Heart right ventricle (tissue), 16 donors: ENCODE data around the gene CFAP299. TPM values are rescaled to one million over a fixed set of nuclear protein-coding genes. Genes with fewer than 3 reads are reported as not detected.
"Not testable (repeated sequence)": the region's sequence is repeated elsewhere in the genome, so short reads cannot be mapped to it uniquely, and the experiment has no call there.

Experiments used
- ATAC-seq, 8 donors: fragments of 200-7000 bp; cut with Tn5 transposase; one replicate each; pipeline ENCODE4 v1.9.1; 2020; ENCODE audit warnings: mild to moderate bottlenecking in 8 of 8, moderate library complexity in 8 of 8, moderate number of reproducible peaks in 1 of 8
- DNase-seq, 2 donors: peaks; one replicate each; pipeline ENCODE4 v3.0.0-alpha.2; 2020
- H3K27ac ChIP-seq, 10 donors: fragments of 200-600 bp; sonication (generic) in 2 of 10; one replicate each; pipeline versions ENCODE4 v1.5.0 to v1.8.0; 2020 to 2022; ENCODE audit warnings: mild to moderate bottlenecking in 3 of 10
- H3K27me3 ChIP-seq, 7 donors: fragments of 200-600 bp; one replicate each; pipeline ENCODE4 v1.8.0; 2021 to 2022; ENCODE audit warnings: mild to moderate bottlenecking in 2 of 7
- H3K36me3 ChIP-seq, 9 donors: fragments of 200-600 bp; sonication (generic) in 1 of 9; one replicate each; pipeline versions ENCODE4 v1.5.0 to v1.8.0; 2020 to 2022; ENCODE audit warnings: mild to moderate bottlenecking in 2 of 9
- H3K4me1 ChIP-seq, 9 donors: fragments of 200-600 bp; sonication (generic) in 1 of 9; one replicate each; pipeline versions ENCODE4 v1.5.0 to v1.8.0; 2020 to 2022; ENCODE audit warnings: mild to moderate bottlenecking in 4 of 9
- H3K4me3 ChIP-seq, 10 donors: fragments of 200-600 bp; sonication (generic) in 2 of 10; one replicate each; pipeline versions ENCODE4 v1.5.0 to v1.8.0; 2020 to 2022; ENCODE audit warnings: mild to moderate bottlenecking in 7 of 10, moderate library complexity in 2 of 10
- H3K9me3 ChIP-seq, 11 donors: fragments of 200-600 bp in 10 of 11; sonication (generic) in 2 of 11; one replicate each; pipeline versions ENCODE4 v1.5.0 to v1.8.0; 2013 to 2022; ENCODE audit warnings: mild to moderate bottlenecking in 2 of 11, control low read depth in 1 of 11, moderate library complexity in 1 of 11
- CTCF ChIP-seq, 9 donors: fragments of 200-600 bp; sonication (generic) in 2 of 9; IDR thresholded peaks; one replicate each; pipeline versions ENCODE4 v1.5.0 to v1.8.0; 2021 to 2022; ENCODE audit warnings: antibody characterized with exemption in 9 of 9, mild to moderate bottlenecking in 5 of 9, moderate library complexity in 1 of 9
- WGBS, 2 donors: extraction: QIAGEN DNeasy Blood & Tissue Kit; methylation state at CpG; one replicate each; pipeline ENCODE4 v1.1.7; 2013; ENCODE audit warnings: inconsistent platforms in 1 of 2; 5-methylcytosine and 5-hydroxymethylcytosine counted together
- intact Hi-C, 10 donors: fragments of 100-400 bp; cut with DNase I; formaldehyde crosslinking; loops; one replicate each; pipeline versions ENCODE4 v1.11.1 to v1.14.2; 2022
- polyA plus RNA-seq, 2 donors: library from polyadenylated mRNA; stranded (reverse); fragments of 200-250 nt; gene quantifications; one replicate each; pipeline ENCODE4 v1.2.3, GENCODE V29; 2013
- total RNA-seq, 10 donors: library from RNA; stranded (reverse); fragmentation: NEBNext Ultra II Directional in 3 of 10; extraction: Animal tissue kit (Norgen Biotek cat#: 25700) in 3 of 10; gene quantifications; one replicate each; pipeline versions ENCODE4 v1.2.1 to v1.2.4, GENCODE V29; 2021 to 2023
- donor health status: Arrhythmogenic right ventricular cardiomyopathy.
- donor health status: ischemic (EF 13 %, LVEDD 7.1; RV severe dilation, severe dysfunction).
- donor health status: healthy with polysubstance abuse.
- donor health status: DM: no; HTN: yes; CAD: no.
- donor health status: DM: no; HTN: no; CAD: no.
- donor health status: ischemic (EF 25% LVEDD 6.9; RV normal size, moderate dysfunction).
- donor health status: ischemic (EF 25% LVEDD 5.7; RV mildly dilated, moderate dysfunction).
- donor health status: healthy.
- donor health status: DM: yes; HTN: yes; CAD: no.
- donor health status: Ischemic cardiomyopathy.
- donor health status: ischemic (EF 35%, LVEDD 5.7; RV mildly dilated, moderate dysfunction).
- donor health status: nonischemic (EF 11% LVEDD 7.7; RV severe dilation, severe dysfunction).
- donor health status: DM: yes; HTN: yes; CAD: no.
- donor health status: PGD.
- donor health status: ischemic (EF 29% LVEDD 5.4; RV normal size, mild dysfunction).
- donor health status: nonischemic (EF 23%, LVEDD 6.1; RV moderate dilation, normal function).

CFAP299 gene
- total and polyA plus RNA-seq, 12 donors: 0.93 TPM; not detected in 11

- no peaks in the 10 kb centered on the region for H3K36me3 ChIP-seq
- no peak overlapping the region for H3K4me3 ChIP-seq
- no peaks in the 10 kb centered on the region for H3K27me3 ChIP-seq
- H3K4me1 ChIP-seq: no peaks in the 10 kb centered on the region
- WGBS, 2 donors: 67 to 81% methylated on average over 1 of the region's 1 CpG
- intact Hi-C loops: no loop called here
- ATAC-seq (no peak), DNase-seq (no peak)
- peaks cover 0 to 6% (median 0%) of the 10 kb centered on the region in 11 donors for H3K9me3 ChIP-seq
- TF ChIP-seq CTCF (IDR thresholded peaks at IDR 0.05): no peak
- no peak overlapping the region for H3K27ac ChIP-seq
Observed at GRCh38 chr4:80788798-80789197, 453.3 kb downstream of the CFAP299 start.

GRCh38 chr4:80790152-80790551, 454.6 kb downstream of the CFAP299 start:
- H3K36me3 ChIP-seq: no peaks in the 10 kb centered on the region
- no peak overlapping the region for H3K27ac ChIP-seq
- no peaks in the 10 kb centered on the region for H3K27me3 ChIP-seq
- ATAC-seq (no peak), DNase-seq (no peak)
- intact Hi-C loops: no loop called here
- no peaks in the 10 kb centered on the region for H3K4me1 ChIP-seq
- no peak for TF ChIP-seq CTCF (IDR thresholded peaks at IDR 0.05)
- 79 to 82% methylated on average over 3 of the region's 3 CpGs for WGBS, 2 donors
- H3K9me3 ChIP-seq: peaks cover 0 to 17% (median 0%) of the 10 kb centered on the region in 11 donors
- H3K4me3 ChIP-seq: no peak overlapping the region

- 75 to 90% methylated on average over 1 of the region's 1 CpG for WGBS, 2 donors
- DNase-seq, ATAC-seq, H3K27me3 ChIP-seq, H3K4me1 ChIP-seq, H3K4me3 ChIP-seq, H3K36me3 ChIP-seq, H3K27ac ChIP-seq, intact Hi-C loops: not testable (repeated sequence)
- H3K9me3 ChIP-seq: peaks cover 0 to 45% (median 5%) of the 10 kb centered on the region in 11 donors
Observed at GRCh38 chr4:80793660-80794059, 458.1 kb downstream of the CFAP299 start.

GRCh38 chr4:80798082-80798481, 462.6 kb downstream of the CFAP299 start:
- Histone ChIP-seq H3K4me3 (no peak overlapping the region), H3K9me3 (peaks cover 0 to 45% (median 5%) of the 10 kb centered on the region in 11 donors), H3K4me1 (no peaks in the 10 kb centered on the region), H3K27me3 (no peaks in the 10 kb centered on the region), H3K27ac (no peak overlapping the region), H3K36me3 (no peaks in the 10 kb centered on the region)
- DNase-seq (no peak), ATAC-seq (no peak)
- no peak for TF ChIP-seq CTCF (IDR thresholded peaks at IDR 0.05)
- WGBS, 2 donors: 31 to 88% methylated on average over 1 of the region's 1 CpG
- intact Hi-C loops: no loop called here

- H3K4me1 ChIP-seq, DNase-seq, H3K27ac ChIP-seq, ATAC-seq, H3K4me3 ChIP-seq, H3K36me3 ChIP-seq, intact Hi-C loops, H3K27me3 ChIP-seq: not testable (repeated sequence)
- H3K9me3 ChIP-seq: peaks cover 0 to 29% (median 5%) of the 10 kb centered on the region in 11 donors
- WGBS, 2 donors: 66 to 76% methylated on average over 1 of the region's 1 CpG
Observed at GRCh38 chr4:80800719-80801118, 465.2 kb downstream of the CFAP299 start.
